Right lobe of liver (tissue), 6 donors: ENCODE data around the gene SPNS2. TPM values are rescaled to one million over a fixed set of nuclear protein-coding genes. Genes with fewer than 3 reads are reported as not detected.
A peak's percentile ranks its signal among the peaks of the same experiment; 100 is the strongest.

ENCODE experiments used
- ATAC-seq, 4 donors: fragments of 200-7000 bp; cut with Tn5 transposase; one replicate each; pipeline ENCODE4 v1.9.1; 2020; ENCODE audit warnings: mild to moderate bottlenecking in 4 of 4, moderate library complexity in 4 of 4
- DNase-seq, 3 donors: peaks; one replicate each; pipeline ENCODE4 v3.0.0-alpha.2; 2020
- H3K27ac ChIP-seq, 3 donors: fragments of 200-600 bp; one replicate each; pipeline ENCODE4 v1.8.0; 2022
- H3K27me3 ChIP-seq, 2 donors: fragments of 200-600 bp; one replicate each; pipeline ENCODE4 v1.8.0; 2022
- H3K36me3 ChIP-seq, 4 donors: fragments of 200-600 bp; sonication (generic) in 1 of 4; one replicate each; pipeline versions ENCODE4 v1.5.1 to v1.8.0; 2017 to 2022; ENCODE audit warnings: control low read depth in 1 of 4
- H3K4me1 ChIP-seq, 4 donors: fragments of 200-600 bp; sonication (generic) in 1 of 4; one replicate each; pipeline versions ENCODE4 v1.5.1 to v1.8.0; 2017 to 2022; ENCODE audit warnings: control low read depth in 1 of 4
- H3K4me3 ChIP-seq, 3 donors: fragments of 200-600 bp; one replicate each; pipeline ENCODE4 v1.8.0; 2022
- H3K9me3 ChIP-seq, 4 donors: fragments of 200-600 bp; sonication (generic) in 1 of 4; one replicate each; pipeline versions ENCODE4 v1.5.1 to v1.8.0; 2017 to 2022; ENCODE audit warnings: control low read depth in 1 of 4
- POLR2A ChIP-seq: fragments of 450-650 bp; IDR thresholded peaks from one replicate; pipeline ENCODE4 v1.6.1; 2017; ENCODE audit warnings: antibody characterized with exemption, mild to moderate bottlenecking
- WGBS: methylation state at CpG from one replicate; pipeline ENCODE4 v1.1.6; 2018; ENCODE audit warnings: low coverage, low lambda C conversion rate; ENCODE audit not compliant: insufficient coverage; ENCODE audit errors: missing lambda C conversion rate; 5-methylcytosine and 5-hydroxymethylcytosine counted together
- intact Hi-C, 2 donors: fragments of 100-400 bp; cut with DNase I; formaldehyde crosslinking; loops; one replicate each; pipeline versions ENCODE4 v1.11.2 to v1.14.1; 2022
- total RNA-seq, 6 experiments: library from RNA; depleted of rRNA in 2 of 6; stranded (reverse); fragments of >200 nt in 2 of 6; fragmentation: NEBNext Ultra II Directional in 3 of 6; extraction: Animal tissue kit (Norgen Biotek cat#: 25700) in 3 of 6; gene quantifications; one replicate each; pipeline versions ENCODE4 v1.1.0 to v1.2.4, GENCODE V29; 2016 to 2023
- TF ChIP-seq, protein P1 (sequence below), 4 donors: fragments of 200-600 bp in 3 of 4; fragments of 450-650 bp in 1 of 4; IDR thresholded peaks; one replicate each; pipeline versions ENCODE4 v1.5.1 to v1.8.0; 2016 to 2022; ENCODE audit warnings: antibody characterized with exemption in 4 of 4, mild to moderate bottlenecking in 2 of 4
- donor health status: DM: no; HTN: yes; CAD: no.
- donor health status: DM: no; HTN: no; CAD: no.
- donor health status: DM: no; HTN: no; CAD: no.
- donor health status: DM: no; HTN: yes; CAD: no.
- donor health status: DM: no; HTN: yes; CAD: no.

Gene SPNS2
- total RNA-seq, 6 experiments from 2014 or later = 3.0 to 12.4 (median 7.3) TPM

DNA sequence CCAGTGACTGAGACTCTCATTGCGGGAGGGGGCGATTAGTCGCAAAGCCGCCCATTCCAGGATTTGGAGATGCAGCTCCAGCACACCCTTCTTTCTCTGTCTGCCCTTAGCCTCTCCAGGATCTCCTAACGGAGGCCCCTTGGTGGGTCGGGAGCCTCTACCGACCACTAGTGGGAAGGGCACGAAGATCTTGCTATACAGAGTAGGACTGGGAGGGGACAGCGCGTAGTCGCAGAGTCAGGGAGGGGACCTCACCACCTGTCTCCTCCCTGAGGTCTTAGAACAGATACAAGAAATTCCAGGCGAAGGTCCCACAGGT lies 85.1 kb downstream of the SPNS2 start:
- peak; percentile 5 to 27 (median 18) for ATAC-seq
- peaks cover 6 to 7% of the 10 kb centered on the region in 2 donors for H3K27me3 ChIP-seq
- no peak for DNase-seq
- no peak overlapping the region for H3K27ac ChIP-seq
- intact Hi-C loops = no loop called here
- WGBS = 64% methylated on average over 4 of the region's 12 CpGs
- H3K9me3 ChIP-seq = no peaks in the 10 kb centered on the region
- TF ChIP-seq, protein P1, sequence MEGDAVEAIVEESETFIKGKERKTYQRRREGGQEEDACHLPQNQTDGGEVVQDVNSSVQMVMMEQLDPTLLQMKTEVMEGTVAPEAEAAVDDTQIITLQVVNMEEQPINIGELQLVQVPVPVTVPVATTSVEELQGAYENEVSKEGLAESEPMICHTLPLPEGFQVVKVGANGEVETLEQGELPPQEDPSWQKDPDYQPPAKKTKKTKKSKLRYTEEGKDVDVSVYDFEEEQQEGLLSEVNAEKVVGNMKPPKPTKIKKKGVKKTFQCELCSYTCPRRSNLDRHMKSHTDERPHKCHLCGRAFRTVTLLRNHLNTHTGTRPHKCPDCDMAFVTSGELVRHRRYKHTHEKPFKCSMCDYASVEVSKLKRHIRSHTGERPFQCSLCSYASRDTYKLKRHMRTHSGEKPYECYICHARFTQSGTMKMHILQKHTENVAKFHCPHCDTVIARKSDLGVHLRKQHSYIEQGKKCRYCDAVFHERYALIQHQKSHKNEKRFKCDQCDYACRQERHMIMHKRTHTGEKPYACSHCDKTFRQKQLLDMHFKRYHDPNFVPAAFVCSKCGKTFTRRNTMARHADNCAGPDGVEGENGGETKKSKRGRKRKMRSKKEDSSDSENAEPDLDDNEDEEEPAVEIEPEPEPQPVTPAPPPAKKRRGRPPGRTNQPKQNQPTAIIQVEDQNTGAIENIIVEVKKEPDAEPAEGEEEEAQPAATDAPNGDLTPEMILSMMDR (IDR thresholded peaks at IDR 0.05) = peak in 1 of 4 donors; percentile 13
- no peak for TF ChIP-seq POLR2A
- peak overlapping the region; percentile 21 to 36 (median 33) for H3K4me3 ChIP-seq
- H3K36me3 ChIP-seq = no peaks in the 10 kb centered on the region
- peaks cover 0 to 10% (median 3%) of the 10 kb centered on the region in 4 donors for H3K4me1 ChIP-seq

DNA sequence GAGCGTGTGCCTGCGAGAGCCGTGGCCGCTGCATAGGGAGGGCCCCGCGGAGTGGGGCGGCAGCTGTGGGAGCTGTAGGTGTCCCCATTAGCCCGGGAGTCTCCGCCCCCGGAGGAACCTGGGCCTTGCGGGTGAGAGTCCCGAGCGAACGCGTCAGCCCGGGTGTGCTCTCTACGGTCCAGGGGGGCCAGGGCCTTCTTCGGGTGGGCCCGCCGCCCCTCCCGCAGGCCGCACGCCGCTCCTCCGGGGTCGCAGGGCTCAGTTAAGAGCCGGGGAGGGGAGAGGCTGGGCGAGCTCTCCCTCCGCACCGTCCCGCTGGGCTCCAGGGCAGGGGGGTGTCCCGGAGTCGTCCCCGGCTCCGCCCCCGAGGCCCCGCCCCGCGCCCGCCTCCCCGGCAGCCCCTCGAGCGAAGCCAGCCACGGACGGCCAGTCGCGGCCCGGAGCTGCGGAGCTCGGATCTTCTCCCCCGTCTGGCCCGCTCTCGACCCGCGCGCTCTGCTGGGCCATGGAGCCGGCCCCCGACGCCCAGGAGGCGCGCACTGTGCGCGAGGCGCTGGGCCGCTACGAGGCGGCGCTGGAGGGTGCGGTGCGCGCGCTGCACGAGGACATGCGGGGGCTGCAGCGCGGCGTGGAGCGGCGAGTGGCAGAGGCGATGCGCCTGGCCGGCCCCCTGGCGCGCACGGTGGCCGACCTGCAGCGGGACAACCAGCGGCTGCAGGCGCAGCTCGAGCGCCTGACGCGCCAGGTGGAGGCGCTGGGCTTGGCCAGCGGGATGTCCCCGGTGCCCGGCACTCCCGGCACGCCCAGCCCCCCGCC lies 85.6 kb downstream of the SPNS2 start, which contains the start of gene SMTNL2:
TSS of gene SMTNL2 (plus strand) at position 429 of the 816 bp plus-strand sequence. CDS start at position 506, 77 bp downstream.
- WGBS = 5% methylated on average over 8 of the region's 100 CpGs
- ATAC-seq (peak; percentile 5 to 41 (median 14)), DNase-seq (no peak)
- H3K9me3 ChIP-seq = no peaks in the 10 kb centered on the region
- H3K4me1 ChIP-seq = peaks cover 0 to 10% (median 3%) of the 10 kb centered on the region in 4 donors
- no peaks in the 10 kb centered on the region for H3K36me3 ChIP-seq
- intact Hi-C loops = no loop called here
- no peak for TF ChIP-seq POLR2A
- TF ChIP-seq, protein P1 (IDR thresholded peaks at IDR 0.05) = no peak
- peaks cover 6 to 7% of the 10 kb centered on the region in 2 donors for H3K27me3 ChIP-seq
- peak within 1 kb of the TSS; percentile 21 to 36 (median 33) for H3K4me3 ChIP-seq
- no peak within 1 kb of the TSS for H3K27ac ChIP-seq

DNA sequence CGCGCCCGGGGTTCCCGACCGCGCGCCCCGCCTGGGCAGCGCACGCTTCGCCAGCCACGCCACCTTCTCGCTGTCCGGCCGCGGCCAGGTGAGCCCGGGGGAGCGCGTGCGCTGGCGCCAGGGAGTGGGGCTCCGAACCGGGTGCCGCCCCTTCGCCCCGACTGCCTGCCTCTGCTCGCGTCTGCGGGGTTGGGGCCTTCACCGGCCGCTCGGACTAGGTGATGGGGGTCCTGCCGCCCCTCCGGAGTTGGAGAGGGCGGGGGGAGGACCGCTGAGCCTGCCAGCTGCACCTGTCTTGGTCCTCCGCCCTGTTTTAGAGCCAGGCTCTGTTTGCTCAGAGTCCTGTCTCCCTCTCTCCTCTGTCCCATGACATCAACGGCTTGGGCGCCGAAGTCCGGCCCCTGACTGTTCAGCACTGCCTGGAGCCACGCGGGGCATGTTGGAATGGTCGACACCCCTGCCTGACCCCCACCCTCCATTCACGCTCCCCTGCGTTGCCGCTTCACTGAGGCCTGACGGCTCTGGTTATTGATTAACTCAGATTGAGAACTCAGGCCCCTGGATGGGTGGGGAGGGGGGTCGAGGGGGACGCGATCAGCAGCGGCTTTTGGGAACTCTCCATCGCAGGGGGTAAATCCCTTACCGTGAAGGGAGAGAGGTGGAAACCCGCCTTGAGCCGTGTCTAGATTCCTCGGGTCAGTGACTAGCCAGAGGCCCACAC lies 86.4 kb downstream of the SPNS2 start:
- Histone ChIP-seq H3K4me1 (peaks cover 0 to 10% (median 3%) of the 10 kb centered on the region in 4 donors), H3K27ac (no peak overlapping the region), H3K36me3 (no peaks in the 10 kb centered on the region), H3K4me3 (no peak overlapping the region), H3K27me3 (peaks cover 6 to 7% of the 10 kb centered on the region in 2 donors), H3K9me3 (no peaks in the 10 kb centered on the region)
- TF ChIP-seq, protein P1 (IDR thresholded peaks at IDR 0.05) = no peak
- no peak for TF ChIP-seq POLR2A
- WGBS = 34% methylated on average over 11 of the region's 57 CpGs
- intact Hi-C loops = no loop called here
- DNase-seq (no peak), ATAC-seq (no peak)

DNA sequence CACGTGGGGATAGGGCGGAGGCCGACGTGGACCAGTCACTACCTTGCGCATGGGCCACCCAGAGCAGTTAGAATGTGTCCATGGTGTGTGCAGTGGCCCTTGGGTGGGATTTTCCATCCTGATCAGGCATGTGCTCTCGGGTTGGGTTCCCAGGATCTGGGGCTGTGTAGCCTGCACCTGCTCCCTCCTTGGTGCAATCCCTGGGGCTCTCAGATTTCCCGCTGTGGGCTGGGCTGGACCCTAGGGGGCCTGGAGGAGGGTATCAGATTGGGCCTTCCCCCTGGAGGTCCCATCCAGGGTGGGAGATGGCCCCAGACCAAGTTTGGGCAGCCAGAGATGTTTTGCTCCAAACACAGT lies 86.9 kb downstream of the SPNS2 start:
- no CpG with 5 or more reads among the region's 7 CpGs for WGBS
- H3K27ac ChIP-seq = no peak overlapping the region
- peaks cover 0 to 10% (median 3%) of the 10 kb centered on the region in 4 donors for H3K4me1 ChIP-seq
- no peak overlapping the region for H3K4me3 ChIP-seq
- TF ChIP-seq, protein P1 (IDR thresholded peaks at IDR 0.05) = no peak
- no peak for TF ChIP-seq POLR2A
- intact Hi-C loops = no loop called here
- DNase-seq (no peak), ATAC-seq (no peak)
- peaks cover 6 to 7% of the 10 kb centered on the region in 2 donors for H3K27me3 ChIP-seq
- no peaks in the 10 kb centered on the region for H3K9me3 ChIP-seq
- no peaks in the 10 kb centered on the region for H3K36me3 ChIP-seq
